OCI-M2 (cell line): ENCODE measurements around the gene MRPL20.
"Not testable (repeated sequence)": the region's sequence is repeated elsewhere in the genome, so short reads cannot be mapped to it uniquely, and the experiment has no call there.

Source experiments
- DNase-seq: peaks from one replicate; lab custom pipeline; 2025; ENCODE audit not compliant: unreplicated experiment; lab: John Stamatoyannopoulos, UW

MRPL20 gene

GRCh38 chr1:1437904-1438376 is 30.8 kb upstream of the MRPL20 start:
- DNase-seq, result no peak

GRCh38 chr1:1437033-1437903 is 30.2 kb upstream of the MRPL20 start:
- no peak for DNase-seq

GRCh38 chr1:1436630-1437032 is 29.5 kb upstream of the MRPL20 start:
- DNase-seq, result no peak

GRCh38 chr1:1435911-1436629 is 29.0 kb upstream of the MRPL20 start:
- no peak for DNase-seq

- no peak for DNase-seq
These were observed 28.2 kb upstream of the MRPL20 start, which contains the start of gene VWA1 for GRCh38 chr1:1435106-1435903. Gene VWA1 (plus strand): TSS chr1:1435690. CDS start chr1:1435749, 59 bp downstream.

- DNase-seq, result no peak
These were observed 27.7 kb upstream of the MRPL20 start for GRCh38 chr1:1434824-1435105.

GRCh38 chr1:1434131-1434823 is 27.2 kb upstream of the MRPL20 start:
- no peak for DNase-seq

- DNase-seq, result no peak
These were observed 26.7 kb upstream of the MRPL20 start for GRCh38 chr1:1433804-1434130.

- no peak for DNase-seq
These were observed 26.1 kb upstream of the MRPL20 start for GRCh38 chr1:1432951-1433803.

GRCh38 chr1:1432274-1432950 is 25.3 kb upstream of the MRPL20 start:
- no peak for DNase-seq

- no peak for DNase-seq
These were observed 24.8 kb upstream of the MRPL20 start for GRCh38 chr1:1431845-1432273.

GRCh38 chr1:1430992-1431844 is 24.1 kb upstream of the MRPL20 start:
- no peak for DNase-seq

- no peak for DNase-seq
These were observed 23.3 kb upstream of the MRPL20 start for GRCh38 chr1:1430114-1430982.

GRCh38 chr1:1429671-1430073 is 22.6 kb upstream of the MRPL20 start:
- DNase-seq, result no peak

GRCh38 chr1:1428967-1429366 is 21.9 kb upstream of the MRPL20 start:
- DNase-seq, result not testable (repeated sequence)

- no peak for DNase-seq
These were observed 21.1 kb upstream of the MRPL20 start for GRCh38 chr1:1428174-1428573.

GRCh38 chr1:1427820-1428148 is 20.7 kb upstream of the MRPL20 start:
- DNase-seq, result no peak
